Colonic mucosa (tissue), 4 donors: ENCODE results near the gene SIX6. TPM values are rescaled to one million over a fixed set of nuclear protein-coding genes. Genes with fewer than 3 reads are reported as not detected.

Experiments
- DNase-seq: peaks from one replicate; pipeline ENCODE4 v3.0.0-alpha.2; 2020
- H3K27ac ChIP-seq: fragments of 200-600 bp; one replicate; pipeline ENCODE4 v1.8.0; 2021
- H3K27me3 ChIP-seq: fragments of 200-600 bp; one replicate; pipeline ENCODE4 v1.8.0; 2021
- H3K36me3 ChIP-seq: fragments of 200-600 bp; one replicate; pipeline ENCODE4 v1.8.0; 2021
- H3K4me1 ChIP-seq: fragments of 200-600 bp; one replicate; pipeline ENCODE4 v1.8.0; 2021; ENCODE audit warnings: mild to moderate bottlenecking
- H3K4me3 ChIP-seq: fragments of 200-600 bp; one replicate; pipeline ENCODE4 v1.8.0; 2021
- H3K9ac ChIP-seq, 2 donors: one replicate each; pipeline ENCODE4 v1.7.0; 2013; ENCODE audit warnings: control low read depth in 2 of 2, low read depth in 2 of 2, low read length in 2 of 2
- H3K9me3 ChIP-seq: fragments of 200-600 bp; one replicate; pipeline ENCODE4 v1.8.0; 2021
- CTCF ChIP-seq: fragments of 200-600 bp; IDR thresholded peaks from one replicate; pipeline ENCODE4 v1.8.0; 2022; ENCODE audit warnings: antibody characterized with exemption, mild to moderate bottlenecking
- intact Hi-C: fragments of 100-400 bp; cut with DNase I; formaldehyde crosslinking; loops from one replicate; pipeline ENCODE4 v1.14.1; 2022
- total RNA-seq, 2 donors: library from RNA; stranded (reverse); fragmentation: NEBNext Ultra II Directional in 1 of 2; extraction: Animal tissue kit (Norgen Biotek cat#: 25700) in 1 of 2; gene quantifications; one replicate each; pipeline ENCODE4 v1.2.1, GENCODE V29; 2021
- donor health status: healthy.
- donor health status: DM: no; HTN: no; CAD: no.
- donor health status: DM: no; HTN: no; CAD: no.

The SIX6 gene
- total RNA-seq, 2 donors from 2014 or later = not detected

- Histone ChIP-seq H3K9ac (no peak overlapping the region), H3K27ac (no peak overlapping the region), H3K27me3 (peaks cover 68% of the 10 kb centered on the region), H3K36me3 (no peaks in the 10 kb centered on the region), H3K4me3 (peak overlapping the region; percentile 27), H3K9me3 (no peaks in the 10 kb centered on the region), H3K4me1 (no peaks in the 10 kb centered on the region)
- intact Hi-C loops = no loop called here
- DNase-seq = no peak
- TF ChIP-seq CTCF = no peak
Observed at GRCh38 chr14:60514741-60515491, 6.0 kb downstream of the SIX6 start.

GRCh38 chr14:60515511-60516289, 6.8 kb downstream of the SIX6 start:
- Histone ChIP-seq H3K27ac (no peak overlapping the region), H3K4me3 (peak overlapping the region; percentile 27), H3K4me1 (no peaks in the 10 kb centered on the region), H3K27me3 (peaks cover 61% of the 10 kb centered on the region), H3K36me3 (no peaks in the 10 kb centered on the region), H3K9ac (no peak overlapping the region), H3K9me3 (no peaks in the 10 kb centered on the region)
- DNase-seq = no peak
- TF ChIP-seq CTCF = no peak
- intact Hi-C loops = no loop called here

GRCh38 chr14:60532442-60532841, 23.5 kb downstream of the SIX6 start:
- intact Hi-C loops = no loop called here
- H3K9me3 ChIP-seq = no peaks in the 10 kb centered on the region
- H3K36me3 ChIP-seq = no peaks in the 10 kb centered on the region
- DNase-seq = no peak
- no peaks in the 10 kb centered on the region for H3K27me3 ChIP-seq
- TF ChIP-seq CTCF = no peak
- no peaks in the 10 kb centered on the region for H3K4me1 ChIP-seq
- H3K27ac ChIP-seq = no peak overlapping the region
- H3K4me3 ChIP-seq = no peak overlapping the region
- no peak overlapping the region for H3K9ac ChIP-seq

- Histone ChIP-seq H3K27me3 (no peaks in the 10 kb centered on the region), H3K4me3 (no peak overlapping the region), H3K9me3 (no peaks in the 10 kb centered on the region), H3K27ac (no peak overlapping the region), H3K36me3 (no peaks in the 10 kb centered on the region), H3K4me1 (no peaks in the 10 kb centered on the region), H3K9ac (no peak overlapping the region)
- intact Hi-C loops = no loop called here
- TF ChIP-seq CTCF = no peak
- no peak for DNase-seq
Observed at GRCh38 chr14:60537663-60538062, 28.7 kb downstream of the SIX6 start.

GRCh38 chr14:60544659-60545058, 35.7 kb downstream of the SIX6 start:
- H3K9ac ChIP-seq = no peak overlapping the region
- H3K4me1 ChIP-seq = no peaks in the 10 kb centered on the region
- H3K36me3 ChIP-seq = no peaks in the 10 kb centered on the region
- no peak for TF ChIP-seq CTCF
- H3K27ac ChIP-seq = no peak overlapping the region
- intact Hi-C loops = no loop called here
- DNase-seq = no peak
- H3K9me3 ChIP-seq = no peaks in the 10 kb centered on the region
- H3K27me3 ChIP-seq = no peaks in the 10 kb centered on the region
- H3K4me3 ChIP-seq = no peak overlapping the region
